GM20000 (cell line): Measurements from ENCODE around the gene UBE2G1.
"Not testable (repeated sequence)": the region's sequence is repeated elsewhere in the genome, so short reads cannot be mapped to it uniquely, and the experiment has no call there.

Experiments used
- DNase-seq: peaks from one replicate; pipeline ENCODE4 v3.0.0; 2012; ENCODE audit warnings: low spot score
- TF ChIP-seq, protein P1 (sequence below): IDR thresholded peaks from 2 replicates; pipeline ENCODE4 v1.5.1; 2012; ENCODE audit warnings: mild to moderate bottlenecking, control low read depth; ENCODE audit errors: extremely low read depth, missing control alignments

The UBE2G1 gene

DNA sequence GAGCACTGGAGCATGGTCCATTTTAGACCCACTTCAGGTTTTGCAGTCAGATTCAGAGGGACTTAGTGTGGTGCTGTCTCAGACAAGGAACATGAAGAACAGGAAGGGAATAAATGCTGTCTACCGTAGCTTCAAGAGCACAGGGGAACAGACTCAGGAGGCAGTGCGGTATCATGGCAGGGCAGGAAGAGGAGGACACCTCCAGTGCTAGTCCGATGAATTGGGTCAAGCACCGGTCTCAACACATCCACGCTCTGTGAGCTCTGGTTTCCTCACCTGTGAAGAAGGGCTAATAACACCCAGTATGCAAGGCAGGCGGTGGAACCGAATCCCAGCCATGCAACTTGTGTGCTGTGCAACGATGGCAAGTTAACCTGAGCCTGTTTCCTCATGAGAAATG, 99.1 kb downstream of the UBE2G1 start:
- TF ChIP-seq, protein P1, sequence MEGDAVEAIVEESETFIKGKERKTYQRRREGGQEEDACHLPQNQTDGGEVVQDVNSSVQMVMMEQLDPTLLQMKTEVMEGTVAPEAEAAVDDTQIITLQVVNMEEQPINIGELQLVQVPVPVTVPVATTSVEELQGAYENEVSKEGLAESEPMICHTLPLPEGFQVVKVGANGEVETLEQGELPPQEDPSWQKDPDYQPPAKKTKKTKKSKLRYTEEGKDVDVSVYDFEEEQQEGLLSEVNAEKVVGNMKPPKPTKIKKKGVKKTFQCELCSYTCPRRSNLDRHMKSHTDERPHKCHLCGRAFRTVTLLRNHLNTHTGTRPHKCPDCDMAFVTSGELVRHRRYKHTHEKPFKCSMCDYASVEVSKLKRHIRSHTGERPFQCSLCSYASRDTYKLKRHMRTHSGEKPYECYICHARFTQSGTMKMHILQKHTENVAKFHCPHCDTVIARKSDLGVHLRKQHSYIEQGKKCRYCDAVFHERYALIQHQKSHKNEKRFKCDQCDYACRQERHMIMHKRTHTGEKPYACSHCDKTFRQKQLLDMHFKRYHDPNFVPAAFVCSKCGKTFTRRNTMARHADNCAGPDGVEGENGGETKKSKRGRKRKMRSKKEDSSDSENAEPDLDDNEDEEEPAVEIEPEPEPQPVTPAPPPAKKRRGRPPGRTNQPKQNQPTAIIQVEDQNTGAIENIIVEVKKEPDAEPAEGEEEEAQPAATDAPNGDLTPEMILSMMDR: no peak
- no peak for DNase-seq

DNA sequence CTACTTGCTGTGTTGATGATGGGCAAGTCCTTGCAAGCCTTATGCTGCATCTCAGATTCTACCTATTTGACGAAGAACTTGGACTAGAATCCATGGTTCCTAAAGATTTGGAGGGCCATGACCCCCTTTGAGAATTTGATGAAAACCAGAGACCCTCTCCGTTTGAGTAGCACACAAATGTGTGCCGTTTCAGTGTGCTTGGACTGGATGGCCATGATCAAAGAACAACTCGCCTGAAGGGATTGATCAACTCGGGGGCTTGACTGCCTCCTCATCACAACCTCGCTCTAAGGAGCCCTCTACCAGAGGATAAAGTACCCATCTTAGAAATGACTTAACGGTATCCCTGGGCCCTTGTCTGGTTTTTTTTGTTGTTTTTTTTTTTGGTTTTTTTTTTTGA, 99.9 kb downstream of the UBE2G1 start:
- DNase-seq: no peak

DNA sequence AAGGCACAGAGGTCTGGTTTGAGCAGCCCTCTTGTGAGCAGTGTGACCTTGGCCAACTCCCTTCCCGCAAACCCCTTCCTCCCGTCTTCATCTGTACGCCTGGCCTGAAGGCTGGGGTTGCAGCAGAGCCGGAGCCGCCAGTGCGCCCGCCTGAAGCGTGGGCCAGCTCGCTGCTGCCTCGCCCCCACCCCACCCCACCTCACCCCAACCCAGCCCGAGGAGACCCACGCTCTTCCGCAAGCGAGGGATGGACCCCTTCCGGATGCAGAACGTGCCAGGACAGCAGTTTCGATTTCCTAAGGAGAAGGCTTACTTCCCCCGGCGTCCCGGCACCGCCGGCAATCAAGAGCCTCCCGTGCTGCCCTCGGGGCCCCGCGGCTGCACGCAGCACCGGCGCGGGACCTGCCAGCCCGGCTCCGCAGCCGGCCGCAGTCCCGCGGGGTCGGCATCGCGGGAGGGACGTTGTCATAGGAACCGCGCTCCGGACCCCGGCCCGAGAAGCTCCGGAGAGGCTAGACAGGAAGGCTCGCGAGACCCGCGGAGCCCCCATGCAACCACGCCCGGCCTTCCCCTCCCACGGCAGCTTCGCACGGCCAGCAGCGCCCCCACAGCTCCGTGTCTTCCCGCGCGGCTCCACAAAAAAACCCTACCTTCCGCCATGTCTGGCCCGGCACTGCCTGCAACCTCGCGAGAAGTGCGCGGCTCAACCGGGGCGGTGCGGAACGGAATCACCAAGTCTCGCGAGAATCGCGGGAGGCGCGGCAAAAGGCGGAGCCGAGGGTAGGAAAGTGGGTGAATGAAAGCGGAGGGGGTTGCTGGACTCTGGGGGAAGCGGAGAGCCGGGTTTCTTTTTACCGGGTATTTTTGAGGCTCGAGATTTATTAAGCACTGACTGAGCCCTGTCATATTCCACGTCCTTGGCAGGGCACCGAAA, 102.9 kb downstream of the UBE2G1 start, which contains the start of gene ANKFY1:
TSS of gene ANKFY1 (minus strand) at position 698 of the 934 bp plus-strand sequence. CDS start at position 660, 38 bp downstream.
- peak; percentile 98 for DNase-seq
- TF ChIP-seq, protein P1: no peak

More for the DNA sequence above, 99.9 kb downstream of the UBE2G1 start:
- TF ChIP-seq, protein P1: no peak

DNA sequence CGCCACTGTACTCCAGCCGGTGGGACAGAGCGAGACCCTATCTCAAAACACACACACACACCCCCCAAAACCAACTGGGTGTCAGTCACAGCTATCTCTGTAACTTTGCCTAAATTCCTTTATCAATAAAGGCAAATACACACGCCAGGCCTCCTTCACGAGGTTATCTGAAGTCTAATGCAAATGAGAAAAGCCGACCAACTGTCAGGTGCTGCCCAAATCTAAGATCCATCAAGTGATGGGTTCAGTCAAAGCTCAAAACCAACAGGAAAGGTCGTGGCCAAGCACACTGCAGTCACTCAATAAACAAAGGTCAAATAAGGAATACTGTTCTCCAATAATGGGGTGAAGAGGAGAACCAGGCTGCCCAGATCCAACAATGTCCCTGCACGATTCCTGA, 103.8 kb downstream of the UBE2G1 start:
- TF ChIP-seq, protein P1: no peak
- no peak for DNase-seq

DNA sequence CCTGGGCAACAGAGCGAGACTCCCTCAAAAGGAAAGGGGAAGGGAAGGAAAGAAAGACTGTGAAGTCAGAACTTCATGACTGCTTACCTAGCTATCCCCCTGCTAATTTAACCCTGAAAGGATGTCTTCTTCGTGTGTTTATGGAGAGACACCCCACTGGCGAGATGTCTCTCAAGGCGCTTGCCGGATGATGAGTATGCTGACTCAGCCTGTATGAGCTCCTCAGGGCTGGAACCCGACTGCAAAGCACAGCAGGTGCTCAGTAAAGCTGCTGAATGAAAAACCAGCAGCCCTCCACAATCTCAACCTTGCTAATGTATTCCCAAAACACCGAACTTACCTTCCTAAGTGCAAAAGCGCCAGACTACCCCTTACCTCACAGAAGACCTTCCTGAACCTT, 105.0 kb downstream of the UBE2G1 start:
- DNase-seq: no peak

DNA sequence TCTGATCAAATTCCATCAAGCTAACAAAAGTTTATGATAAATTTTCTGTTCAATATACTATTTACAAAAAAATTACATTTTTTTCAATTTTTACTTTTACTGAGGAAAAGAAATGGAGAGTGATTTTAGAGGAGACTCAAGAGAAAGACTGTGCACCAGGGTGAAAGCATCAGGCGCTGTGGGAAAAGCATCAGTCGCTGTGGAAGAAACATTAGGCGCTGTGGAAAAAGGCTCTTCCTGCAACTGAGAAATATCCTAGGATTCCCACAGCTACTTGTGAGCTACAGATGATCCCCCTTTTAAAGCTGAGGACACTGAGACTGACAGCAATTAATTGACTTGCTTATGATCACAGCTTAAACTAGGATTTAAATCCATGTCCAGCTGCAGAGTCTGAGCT, 107.6 kb downstream of the UBE2G1 start:
- no peak for DNase-seq
- TF ChIP-seq, protein P1: no peak

More for the DNA sequence above, 105.0 kb downstream of the UBE2G1 start:
- TF ChIP-seq, protein P1: no peak

DNA sequence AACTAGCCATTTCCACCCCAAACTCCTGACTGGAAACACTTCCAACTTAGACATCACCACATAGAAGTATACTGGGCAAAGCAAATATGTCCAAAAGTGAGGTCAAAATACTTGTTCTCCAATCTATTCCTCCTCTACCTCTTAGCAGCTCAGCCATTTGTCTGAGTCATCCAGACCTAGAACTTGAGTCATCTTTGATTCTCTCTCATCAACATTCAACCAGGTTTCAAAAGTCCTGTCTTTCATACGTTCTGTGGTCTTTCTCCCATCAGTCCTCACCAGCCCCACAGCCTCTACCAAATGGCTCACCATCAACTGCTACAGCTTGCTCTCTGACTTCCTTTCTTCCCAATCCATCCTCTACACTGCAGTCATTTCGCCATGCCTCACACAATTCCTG, 109.5 kb downstream of the UBE2G1 start:
- DNase-seq: no peak
- TF ChIP-seq, protein P1: no peak

DNA sequence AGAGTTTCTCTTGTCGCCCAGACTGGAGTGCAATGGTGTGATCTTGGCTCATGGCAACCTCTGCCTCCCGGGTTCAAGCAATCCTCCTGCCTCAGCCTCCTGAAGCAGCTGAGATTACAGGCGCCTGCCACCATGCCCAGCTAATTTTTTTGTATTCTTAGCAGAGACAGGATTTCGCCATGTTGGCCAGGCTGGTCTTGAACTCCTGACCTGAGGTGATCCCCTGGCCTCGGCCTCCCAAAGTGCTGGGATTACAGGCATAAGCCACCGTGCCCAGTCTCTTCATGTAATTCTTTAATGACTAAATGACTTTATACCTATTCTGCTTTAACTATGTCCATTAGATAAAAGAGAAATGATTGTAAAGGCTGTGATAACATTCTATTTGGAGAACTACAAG, 111.2 kb downstream of the UBE2G1 start:
- not testable (repeated sequence) for DNase-seq
